Vagina (tissue), 2 donors: ENCODE measurements around the gene TYR.

Source experiments
- POLR2A ChIP-seq, 2 donors: fragments of 450-650 bp; IDR thresholded peaks; one replicate each; pipeline ENCODE4 v1.6.1; 2017; ENCODE audit warnings: antibody characterized with exemption in 2 of 2, mild to moderate bottlenecking in 2 of 2, moderate library complexity in 2 of 2
- POLR2AphosphoS5 ChIP-seq, 2 donors: sonication (generic); formaldehyde crosslinking; IDR thresholded peaks; one replicate each; pipeline ENCODE4 v1.9.0; 2017; ENCODE audit warnings: antibody characterized with exemption in 2 of 2, mild to moderate bottlenecking in 2 of 2, low read depth in 1 of 2; ENCODE audit not compliant: insufficient read depth in 1 of 2
- TF ChIP-seq, protein P1 (sequence below), 3 experiments: fragments of 450-650 bp in 2 of 3; fragments of 200-600 bp in 1 of 3; sonication (generic) in 1 of 3; IDR thresholded peaks; one replicate each; pipeline ENCODE4 v1.5.1; 2017 to 2019; ENCODE audit warnings: antibody characterized with exemption in 3 of 3, mild to moderate bottlenecking in 2 of 3, moderate library complexity in 2 of 3

DNA sequence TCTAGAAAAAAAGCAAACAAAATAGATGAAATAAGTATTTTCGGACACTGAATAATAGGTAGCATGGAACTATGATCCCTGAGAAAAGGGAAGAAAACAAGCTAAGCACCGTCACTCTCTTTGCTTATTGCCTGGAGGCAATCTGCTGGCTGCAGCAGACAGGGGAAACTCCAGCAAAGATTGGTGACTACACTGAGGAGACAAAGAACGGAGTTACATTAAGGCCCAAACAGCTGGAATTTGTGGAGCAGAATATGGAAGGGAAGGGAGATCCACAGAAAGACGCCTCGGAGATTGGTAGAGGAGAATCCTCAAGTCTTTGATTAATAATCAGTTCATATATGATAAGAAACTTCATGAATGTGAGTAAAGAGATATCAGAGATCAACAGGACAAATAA lies 150.2 kb downstream of the TYR start:
- TF ChIP-seq, protein P1, sequence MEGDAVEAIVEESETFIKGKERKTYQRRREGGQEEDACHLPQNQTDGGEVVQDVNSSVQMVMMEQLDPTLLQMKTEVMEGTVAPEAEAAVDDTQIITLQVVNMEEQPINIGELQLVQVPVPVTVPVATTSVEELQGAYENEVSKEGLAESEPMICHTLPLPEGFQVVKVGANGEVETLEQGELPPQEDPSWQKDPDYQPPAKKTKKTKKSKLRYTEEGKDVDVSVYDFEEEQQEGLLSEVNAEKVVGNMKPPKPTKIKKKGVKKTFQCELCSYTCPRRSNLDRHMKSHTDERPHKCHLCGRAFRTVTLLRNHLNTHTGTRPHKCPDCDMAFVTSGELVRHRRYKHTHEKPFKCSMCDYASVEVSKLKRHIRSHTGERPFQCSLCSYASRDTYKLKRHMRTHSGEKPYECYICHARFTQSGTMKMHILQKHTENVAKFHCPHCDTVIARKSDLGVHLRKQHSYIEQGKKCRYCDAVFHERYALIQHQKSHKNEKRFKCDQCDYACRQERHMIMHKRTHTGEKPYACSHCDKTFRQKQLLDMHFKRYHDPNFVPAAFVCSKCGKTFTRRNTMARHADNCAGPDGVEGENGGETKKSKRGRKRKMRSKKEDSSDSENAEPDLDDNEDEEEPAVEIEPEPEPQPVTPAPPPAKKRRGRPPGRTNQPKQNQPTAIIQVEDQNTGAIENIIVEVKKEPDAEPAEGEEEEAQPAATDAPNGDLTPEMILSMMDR (IDR thresholded peaks at IDR 0.05), result no peak
- no peak for TF ChIP-seq POLR2A (IDR thresholded peaks at IDR 0.05)
- no peak for TF ChIP-seq POLR2AphosphoS5 (IDR thresholded peaks at IDR 0.05; ENCODE audit: insufficient read depth in 1 of 2, low read depth in 1 of 2)
